HG03039 (cell line): ENCODE results near the gene CTDNEP1.
"Not testable (repeated sequence)": the region's sequence is repeated elsewhere in the genome, so short reads cannot be mapped to it uniquely, and the experiment has no call there.

Experiments used
- ATAC-seq: cut with Tn5 transposase; IDR thresholded peaks from one replicate; pipeline ENCODE4 v1.9.1; 2021; ENCODE audit warnings: mild to moderate bottlenecking, moderate library complexity; ENCODE audit not compliant: unreplicated experiment

CTDNEP1 gene

DNA sequence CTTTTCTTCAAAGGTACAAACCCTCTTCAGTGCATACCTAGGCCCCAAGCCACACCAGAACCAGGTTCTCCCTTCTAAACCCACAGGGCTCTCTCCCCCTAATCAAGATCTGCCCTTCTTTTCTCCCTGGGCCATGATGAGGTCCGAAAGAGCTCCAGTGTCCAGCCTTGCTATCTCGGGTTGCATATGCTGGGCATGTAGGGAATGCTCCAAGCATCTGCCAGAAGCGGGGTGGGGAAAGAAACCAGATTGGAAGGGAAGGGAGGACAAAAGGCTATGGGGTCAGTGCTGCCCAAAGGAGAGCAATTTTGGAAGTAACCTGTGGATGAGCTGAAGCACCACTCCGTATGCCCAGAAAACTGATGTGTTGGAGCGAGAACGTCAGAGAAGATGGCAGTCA lies 2.3 kb downstream of the CTDNEP1 start:
- ATAC-seq = no peak

DNA sequence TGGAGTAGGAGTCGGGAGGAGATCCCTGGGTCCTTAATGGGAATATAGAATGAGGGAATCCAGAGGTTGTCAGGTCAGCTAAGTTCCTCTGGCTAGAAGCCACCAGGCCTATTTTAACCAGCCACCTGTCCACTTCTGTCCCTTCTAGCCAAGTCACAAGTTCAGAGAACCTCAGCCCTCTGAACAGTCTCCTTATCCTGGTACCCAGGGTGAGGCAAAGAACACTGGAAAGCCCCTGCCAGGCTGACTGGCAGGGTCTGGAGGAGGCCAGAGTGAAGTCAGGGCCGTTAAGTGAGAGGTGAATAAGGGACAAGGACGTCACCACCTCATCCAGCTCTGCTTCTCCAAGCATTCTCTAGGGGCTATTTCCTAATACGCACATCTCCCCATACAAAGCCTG lies 2.7 kb downstream of the CTDNEP1 start:
- no peak for ATAC-seq

DNA sequence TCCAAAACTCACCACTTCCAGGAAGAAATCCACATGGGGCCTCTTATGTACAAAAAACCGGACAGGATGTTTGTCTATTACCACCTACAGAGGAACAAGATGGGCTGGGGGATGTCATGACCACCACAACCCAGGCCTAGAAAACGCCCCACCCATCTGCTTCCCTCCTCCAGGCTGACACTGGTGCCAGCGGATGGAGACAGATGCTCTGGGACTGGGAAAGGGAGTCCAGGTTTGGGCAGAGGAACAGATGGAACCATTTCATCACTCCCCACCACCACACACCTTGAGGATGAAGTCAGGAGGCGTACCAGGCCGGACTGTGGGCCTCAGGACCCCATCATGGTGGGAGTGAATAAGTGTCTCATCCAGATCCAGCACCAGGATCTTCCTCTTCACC lies 4.8 kb downstream of the CTDNEP1 start:
- no peak for ATAC-seq

DNA sequence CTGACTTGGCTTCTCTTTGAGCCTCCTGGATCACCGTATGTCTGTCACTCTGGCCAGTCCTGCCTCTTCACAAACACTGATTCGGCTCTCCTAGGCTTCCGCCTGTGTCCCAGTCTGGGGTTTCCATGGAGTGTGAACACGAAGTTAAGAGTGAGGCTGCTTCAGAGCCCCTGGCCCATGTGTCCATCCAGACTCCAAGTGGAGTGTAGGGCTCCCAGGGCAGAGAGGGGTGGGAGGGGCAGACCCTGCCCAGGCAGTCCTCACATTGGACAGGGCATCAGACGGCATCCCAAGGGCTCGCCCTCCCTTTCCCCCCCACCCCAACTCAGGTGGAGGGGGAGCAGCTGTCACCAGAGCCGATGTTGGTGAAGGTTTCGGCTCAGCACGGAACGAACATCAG lies 7.7 kb downstream of the CTDNEP1 start:
- ATAC-seq = not testable (repeated sequence)

DNA sequence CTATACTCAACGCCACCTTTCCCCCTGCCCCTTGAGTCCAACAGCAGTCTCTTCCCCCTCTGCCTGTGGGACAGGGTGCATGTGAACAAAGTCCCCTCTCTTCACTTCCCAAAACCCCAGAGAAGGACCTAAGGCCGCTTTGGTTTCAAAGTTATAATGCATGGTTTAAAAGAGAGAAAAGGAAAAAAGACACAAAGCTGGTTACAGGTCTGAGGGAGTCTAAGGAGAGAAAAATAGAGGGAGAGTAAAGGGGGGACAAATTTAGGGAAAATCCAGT lies 8.1 kb downstream of the CTDNEP1 start:
- no peak for ATAC-seq

DNA sequence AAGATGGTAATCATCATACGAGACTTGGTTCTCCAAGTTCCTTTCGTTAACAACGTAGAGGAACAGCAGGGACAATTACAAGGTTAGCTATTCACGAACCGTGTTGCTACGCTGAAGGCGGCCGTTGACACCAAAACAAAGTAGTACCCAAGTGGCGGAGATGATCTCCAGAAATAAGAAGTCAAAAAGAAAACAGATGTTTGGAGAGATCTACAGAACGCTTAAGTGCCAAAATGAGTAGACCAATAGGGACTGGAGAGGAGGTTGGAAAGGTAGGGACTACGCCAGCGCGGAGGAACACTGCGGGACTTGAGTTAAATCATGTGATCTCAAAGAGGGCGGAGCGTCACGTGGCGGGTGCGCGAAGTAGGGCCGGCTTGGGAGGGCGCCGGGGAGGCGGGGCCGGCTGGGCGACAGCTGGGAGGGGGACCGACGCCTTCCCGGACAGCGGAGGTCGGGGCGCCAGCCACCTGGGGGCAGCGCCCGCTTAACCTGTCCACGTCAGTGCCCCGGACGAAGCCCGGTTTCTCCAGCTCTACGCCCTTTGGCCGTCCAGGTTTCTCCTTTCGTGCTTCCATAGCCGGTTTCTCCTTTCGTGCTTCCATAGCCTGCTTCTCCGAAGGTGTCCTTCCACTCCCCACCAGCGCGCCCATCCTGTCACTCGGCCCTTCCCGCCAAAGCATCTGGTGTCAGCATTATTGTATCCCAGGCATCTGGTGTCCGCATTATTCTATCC lies 8.6 kb downstream of the CTDNEP1 start:
- ATAC-seq = peak; percentile 38

DNA sequence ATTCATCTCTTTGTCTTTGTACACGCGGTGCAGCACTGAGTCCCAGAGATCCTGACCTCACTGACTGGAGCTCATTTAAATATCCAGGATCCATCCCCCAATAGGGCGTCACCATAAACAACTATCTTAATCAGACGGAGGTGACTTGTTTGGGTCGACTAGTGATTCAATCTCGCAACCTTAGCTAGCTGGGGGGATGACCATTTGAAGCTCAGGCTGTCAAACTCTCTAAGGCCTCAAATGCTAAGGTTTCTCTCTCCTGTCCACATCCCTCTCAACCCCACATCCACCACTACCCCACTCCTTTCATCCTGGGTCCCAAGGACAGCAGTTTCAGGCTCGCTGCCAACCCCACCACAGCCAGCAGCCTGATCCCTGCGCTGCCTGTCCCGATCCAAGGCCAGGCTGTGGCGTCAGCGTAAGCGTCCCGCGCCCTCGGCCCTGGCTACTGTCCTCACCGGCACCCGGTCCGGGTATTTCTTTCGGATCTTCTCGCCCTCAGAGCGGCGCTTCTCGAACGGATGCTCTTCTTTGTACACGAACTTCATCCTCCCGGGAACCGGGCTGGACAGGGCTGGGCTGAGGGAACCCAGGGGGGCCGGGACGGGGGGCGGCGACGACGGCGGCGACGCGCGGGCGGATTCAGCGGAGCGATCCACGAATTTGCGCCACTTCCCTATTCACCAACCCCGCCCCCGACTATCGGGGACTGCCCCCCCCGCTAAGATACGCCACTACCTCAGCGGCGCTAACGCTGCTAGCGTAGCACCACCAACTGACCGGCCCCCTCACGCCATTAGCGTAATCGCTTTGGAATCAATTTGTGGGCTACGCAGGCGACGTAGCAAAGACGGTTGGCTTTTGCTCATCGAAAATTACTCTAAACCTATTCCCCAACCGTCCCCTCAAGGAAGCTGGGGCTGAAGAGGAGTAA lies 9.5 kb downstream of the CTDNEP1 start, which contains the start of gene GABARAP:
Gene GABARAP, minus strand, starts transcription at position 667 of the 934 bp plus-strand sequence. Its CDS starts 119 bp downstream, at position 548.
- peak; percentile 23 for ATAC-seq

DNA sequence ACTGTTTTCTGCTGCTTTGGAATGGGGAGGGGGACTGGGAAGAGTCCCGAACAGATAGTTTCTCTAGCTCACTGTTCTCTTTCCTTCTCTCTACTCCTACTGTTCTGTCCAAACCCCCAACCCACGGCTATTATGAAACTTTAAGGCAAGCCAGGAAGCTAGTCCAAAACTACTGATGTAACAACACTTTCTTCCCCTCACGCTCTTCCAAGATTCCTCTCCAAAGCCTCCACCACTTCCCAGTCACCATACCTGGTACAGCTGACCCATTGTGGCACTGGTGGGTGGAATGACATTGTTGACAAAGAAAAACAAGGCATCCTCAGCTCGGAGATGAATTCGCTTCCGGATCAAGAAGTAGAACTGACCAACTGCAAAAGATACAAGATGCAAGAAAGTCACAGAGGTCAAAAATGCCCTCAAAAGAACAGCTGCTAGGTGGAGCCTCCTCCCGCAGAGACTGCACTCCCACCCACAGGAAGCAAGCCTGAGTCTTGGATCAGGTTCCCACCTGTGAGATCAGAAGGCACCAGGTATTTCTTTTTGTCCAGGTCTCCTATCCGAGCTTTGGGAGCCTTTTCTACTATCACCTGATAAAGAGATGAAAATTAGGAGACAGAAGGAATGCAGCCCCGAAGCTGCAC lies 10.3 kb downstream of the CTDNEP1 start:
- no peak for ATAC-seq

DNA sequence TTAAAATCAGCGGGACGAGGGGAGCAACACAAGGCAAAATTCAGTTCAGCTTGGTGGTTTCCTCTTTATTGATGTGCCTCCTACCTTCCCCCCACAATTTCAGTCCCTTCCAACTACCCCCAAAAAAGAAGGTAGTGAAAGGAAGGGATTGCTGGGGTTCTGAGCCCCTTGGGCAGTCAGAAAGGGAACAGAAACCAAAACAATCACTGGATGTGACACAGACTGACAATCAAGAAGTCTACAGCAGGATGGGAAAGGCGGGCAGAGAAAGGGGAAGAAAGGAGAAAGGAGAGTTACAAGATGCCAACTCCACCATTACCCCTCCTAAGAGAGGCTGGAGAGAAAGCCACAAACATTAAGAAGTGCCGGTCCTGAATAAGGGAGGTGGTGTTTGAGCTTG lies 11.2 kb downstream of the CTDNEP1 start:
- no peak for ATAC-seq

DNA sequence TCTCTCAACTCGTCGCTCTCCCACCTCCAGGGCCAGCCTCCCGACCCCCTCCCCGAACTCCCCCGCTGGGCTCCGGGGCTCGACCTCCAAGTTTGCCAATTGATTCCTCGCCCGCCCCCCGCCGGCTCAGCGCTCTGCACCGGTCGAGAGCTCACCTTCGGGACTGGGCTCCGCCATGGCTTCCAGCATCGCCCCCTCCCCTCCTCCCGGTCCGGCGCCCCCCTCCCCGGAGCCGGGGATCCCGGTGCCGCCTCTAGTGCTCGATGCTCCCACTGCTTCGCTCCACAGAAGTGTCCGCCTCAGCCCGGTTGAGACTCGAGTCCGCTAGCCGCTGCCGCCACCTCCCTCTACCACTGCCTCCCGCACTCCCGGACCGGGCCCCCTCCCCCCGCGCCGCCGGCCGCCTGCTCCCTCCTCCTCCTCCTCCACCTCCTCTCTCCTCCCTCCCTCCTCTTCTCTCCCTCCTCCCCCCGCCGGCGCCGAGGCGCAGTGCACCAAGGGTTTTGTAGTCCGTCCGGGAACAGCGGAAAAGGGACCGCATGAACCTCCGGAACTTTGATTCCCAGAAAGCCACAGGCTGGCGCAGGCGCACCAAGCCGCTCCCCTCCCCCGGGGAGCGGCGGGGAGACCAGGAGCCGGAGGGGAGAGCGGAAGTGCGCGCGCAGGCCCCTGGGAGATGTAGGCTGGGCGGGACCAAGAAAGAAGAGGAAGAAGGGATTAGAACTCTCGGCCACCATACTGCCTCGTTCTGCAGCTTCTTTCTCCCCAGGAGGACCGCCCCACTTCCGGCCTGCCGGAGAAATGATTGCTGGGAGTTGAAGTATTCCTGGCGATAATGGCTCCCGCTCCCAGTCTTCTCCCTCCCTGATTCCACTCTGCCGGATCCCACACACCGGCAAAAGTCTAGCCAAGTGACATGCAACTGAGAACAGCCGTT lies 12.2 kb downstream of the CTDNEP1 start, which contains the start of gene PHF23:
Gene PHF23, minus strand, starts transcription at position 367 of the 937 bp plus-strand sequence. Its CDS starts 178 bp downstream, at position 189.
- peak; percentile 36 for ATAC-seq

DNA sequence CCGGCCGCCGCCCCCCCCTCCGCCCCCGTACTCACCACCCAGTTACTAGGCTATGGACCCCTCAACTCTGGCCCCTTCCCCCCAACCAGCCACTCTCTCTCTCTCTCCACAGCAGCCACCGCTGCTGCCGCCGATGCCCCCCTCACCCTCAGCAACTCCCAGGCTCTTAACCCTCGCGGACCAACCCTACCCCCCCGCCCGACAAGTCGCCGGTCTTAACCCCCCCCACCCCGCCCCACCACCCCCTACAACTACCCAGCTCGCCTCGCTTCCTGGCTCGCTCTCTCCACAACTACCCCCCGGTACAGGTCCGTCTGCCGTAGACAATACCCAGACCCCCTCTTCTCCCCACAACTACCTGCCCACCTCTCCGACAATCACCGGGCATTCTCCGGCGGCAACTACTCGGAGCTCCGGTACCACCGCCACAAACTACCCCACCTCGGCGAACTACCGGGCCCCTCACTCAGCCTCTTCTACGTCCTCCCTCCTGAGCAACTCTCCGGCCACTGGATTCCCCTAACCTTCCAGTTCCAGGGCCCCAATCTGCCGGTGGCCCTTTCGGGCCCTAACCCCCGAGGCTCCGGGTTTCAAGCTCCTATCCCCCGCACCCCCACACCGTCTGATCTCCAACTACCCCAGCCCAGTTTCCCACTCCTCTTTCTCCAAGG lies 13.0 kb downstream of the CTDNEP1 start:
- no peak for ATAC-seq

DNA sequence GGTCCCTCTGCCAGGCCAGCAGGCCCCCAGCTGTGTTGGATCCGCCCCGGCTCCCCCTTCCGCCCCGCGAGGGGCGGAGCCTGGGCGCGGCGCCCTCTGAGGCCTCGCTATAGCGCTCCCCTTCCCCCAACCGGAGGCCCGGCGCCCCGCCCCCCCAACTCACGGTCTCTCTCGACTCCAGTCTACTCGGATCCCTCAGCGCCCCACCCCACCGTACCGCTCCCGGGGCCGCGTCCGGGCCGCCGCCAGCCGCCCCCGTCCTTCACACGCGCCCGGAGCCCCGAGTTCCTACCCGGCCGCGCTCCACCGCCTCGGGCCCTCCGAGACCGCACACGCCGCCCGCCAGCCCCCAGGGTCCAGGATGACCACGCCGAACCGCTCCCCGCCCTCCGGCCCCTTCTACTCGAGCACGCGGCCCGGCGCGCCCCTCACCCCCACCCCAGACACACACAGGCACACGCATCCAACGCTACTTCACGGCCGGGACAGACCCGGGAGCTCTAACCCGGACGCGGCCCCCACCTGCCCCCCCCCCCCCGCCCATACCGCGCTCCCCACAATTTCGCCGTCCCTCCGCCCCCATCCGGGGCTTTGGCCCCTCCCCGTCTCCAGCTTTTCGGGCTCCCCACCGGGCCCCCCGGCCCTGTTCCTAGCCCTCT lies 13.6 kb downstream of the CTDNEP1 start:
- no peak for ATAC-seq

DNA sequence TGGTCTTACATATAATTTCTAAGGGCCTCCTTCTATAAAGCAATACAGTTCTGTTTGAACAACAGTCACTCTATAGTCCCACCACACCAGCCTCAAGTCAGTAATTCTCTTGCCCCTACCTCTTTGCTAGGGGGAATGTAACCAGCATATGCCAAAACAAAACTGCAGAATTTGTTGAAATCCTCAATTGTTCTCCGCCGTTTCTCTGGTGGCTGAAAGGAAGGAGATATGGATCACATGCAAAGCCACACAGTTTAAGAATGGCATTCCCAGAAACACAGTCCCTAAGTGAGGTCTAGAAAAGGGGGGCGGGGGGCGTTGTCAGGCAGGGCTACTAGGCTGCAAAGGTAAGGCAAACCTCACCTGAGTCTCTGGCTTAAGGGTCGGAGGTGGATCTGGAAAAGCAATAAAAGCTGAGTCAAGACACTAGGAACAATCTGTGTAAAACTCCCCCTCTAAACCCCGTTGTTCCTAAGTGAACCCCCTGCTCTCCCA lies 14.2 kb downstream of the CTDNEP1 start:
- no peak for ATAC-seq

DNA sequence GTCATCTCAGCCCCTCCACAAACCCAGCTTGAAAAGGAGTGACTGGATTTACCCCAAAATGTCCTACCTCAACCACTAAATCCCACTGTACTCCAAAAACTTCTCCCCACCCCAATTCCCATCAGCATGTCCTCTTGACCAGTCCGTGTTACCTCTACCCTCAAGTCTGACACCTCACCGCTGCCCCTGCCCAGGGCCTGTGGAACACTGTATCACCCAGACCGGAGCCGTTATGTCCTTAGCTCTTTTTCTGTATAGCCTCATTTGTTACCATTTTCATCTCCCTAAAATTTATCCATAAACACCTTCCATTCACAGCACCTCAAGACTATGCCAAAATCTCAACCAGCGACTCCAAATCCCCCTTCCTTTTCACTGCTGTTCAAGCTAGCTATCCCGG lies 14.7 kb downstream of the CTDNEP1 start:
- no peak for ATAC-seq

DNA sequence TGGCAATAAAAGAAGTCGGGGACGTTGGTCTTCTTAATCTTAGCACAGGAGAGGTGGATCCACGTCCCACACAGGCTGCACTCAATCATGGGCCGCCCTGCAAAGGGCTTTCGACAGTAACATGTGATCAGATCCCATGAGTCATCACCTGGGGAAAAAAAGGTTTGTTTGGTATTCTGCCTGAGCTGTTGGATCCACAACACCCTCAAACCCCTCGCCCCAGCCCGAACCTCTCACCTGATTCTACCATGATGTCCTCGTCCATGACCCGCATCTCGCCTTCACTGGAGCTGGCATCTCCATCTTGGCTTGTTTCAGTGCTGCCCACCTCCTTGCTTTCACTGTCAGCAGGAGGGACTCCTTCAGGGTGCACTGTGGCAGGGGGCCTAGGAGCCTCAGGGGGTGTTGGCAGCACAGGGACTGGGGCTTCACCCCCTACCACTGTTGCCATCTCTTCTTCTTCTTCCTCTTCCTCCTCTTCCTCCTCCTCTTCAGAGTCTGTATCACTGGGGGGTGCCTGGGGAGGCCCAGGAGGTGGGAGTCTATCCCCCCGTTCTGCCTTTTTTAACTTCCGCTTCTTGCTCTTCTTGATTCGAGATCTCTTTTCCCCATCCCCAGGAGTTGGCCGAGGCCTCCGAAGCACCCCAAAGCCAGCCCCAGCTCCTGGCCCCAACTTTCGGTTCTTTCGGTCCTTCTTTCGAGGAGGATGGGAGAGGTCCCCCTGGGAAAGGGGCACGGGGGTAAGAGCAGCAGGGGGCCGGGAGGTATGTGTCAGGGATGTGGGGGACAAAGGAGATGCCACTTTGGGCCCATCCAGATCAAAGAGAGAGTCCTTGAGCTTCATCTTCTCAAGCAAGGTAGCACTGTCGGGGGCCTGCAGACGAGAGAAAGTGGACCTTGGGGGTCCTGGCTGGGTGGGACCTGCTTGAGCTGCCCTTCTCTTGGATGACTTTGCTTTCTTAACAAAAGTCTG lies 15.6 kb downstream of the CTDNEP1 start:
- no peak for ATAC-seq

DNA sequence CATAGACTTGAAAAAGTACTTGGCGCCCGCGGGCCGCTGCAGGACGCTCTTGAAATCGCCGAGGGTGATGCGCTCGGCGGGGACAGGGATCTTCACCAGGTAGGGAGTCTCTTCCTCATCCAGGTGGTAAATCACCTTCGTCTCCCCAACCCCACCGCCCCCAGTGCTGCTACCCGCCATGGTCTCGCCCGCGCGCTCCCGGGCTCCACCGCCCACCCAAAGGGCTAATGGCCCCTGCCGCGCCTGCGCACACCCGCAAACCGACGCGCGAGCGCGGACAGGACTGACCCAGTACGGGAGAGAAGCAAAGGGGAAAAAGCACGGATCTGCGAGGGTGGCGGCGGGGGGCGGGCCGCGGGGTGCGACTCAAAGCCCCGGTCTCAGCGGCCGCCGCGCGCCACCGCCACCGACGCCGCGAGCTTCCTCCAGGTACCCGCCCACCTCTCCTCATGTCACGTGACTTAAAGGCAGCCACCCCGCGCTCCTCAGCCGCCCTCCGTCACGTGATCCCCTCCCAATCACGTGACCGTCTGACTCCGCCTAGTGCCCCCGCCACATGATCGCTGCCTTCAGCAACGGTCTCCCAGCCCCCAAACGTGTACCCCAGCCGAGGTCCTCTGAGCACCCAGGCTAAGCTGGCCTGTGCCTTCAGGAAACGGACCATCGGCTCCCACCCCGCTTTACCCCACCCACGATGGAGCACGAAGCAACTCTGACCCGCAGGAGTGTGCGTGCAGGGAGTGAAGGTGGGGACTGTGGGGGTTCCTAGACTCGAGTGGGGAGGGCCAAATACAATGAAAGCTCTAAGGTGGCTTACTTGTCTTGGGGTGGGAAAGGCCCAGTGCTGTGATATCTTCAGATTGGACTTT lies 17.2 kb downstream of the CTDNEP1 start, which contains the start of gene DVL2:
Gene DVL2, minus strand, starts transcription at position 435 of the 869 bp plus-strand sequence. Its CDS starts 255 bp downstream, at position 180.
- peak; percentile 45 for ATAC-seq

DNA sequence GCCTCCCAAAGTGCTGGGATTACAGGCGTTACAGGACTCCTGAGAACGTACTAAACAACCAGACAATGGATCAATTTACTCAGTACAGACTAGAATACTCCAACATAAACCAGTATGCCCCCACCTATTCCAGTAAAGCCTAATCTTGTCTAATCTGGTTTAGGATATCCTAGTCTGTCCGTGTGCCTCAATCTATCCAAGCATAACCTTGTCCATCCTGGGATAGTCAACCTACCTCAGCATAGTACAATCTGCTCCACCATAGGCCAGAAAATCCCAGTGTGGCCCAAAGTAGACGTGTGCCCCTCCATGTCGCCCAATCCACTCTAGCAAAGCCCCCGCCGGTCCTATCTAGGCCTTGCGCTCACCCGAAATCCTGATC lies 17.8 kb downstream of the CTDNEP1 start:
- ATAC-seq = no peak
